IMR-90 (cell line): ENCODE results near the gene SYDE2. TPM values are rescaled to one million over a fixed set of nuclear protein-coding genes. Genes with fewer than 3 reads are reported as not detected.
A peak's percentile ranks its signal among the peaks of the same experiment; 100 is the strongest.

ENCODE experiments used
- ATAC-seq: fragments of 200-7000 bp; cut with Tn5 transposase; 2 replicates; pipeline ENCODE4 v1.9.1; 2020; ENCODE audit warnings: low read depth, mild to moderate bottlenecking, moderate library complexity
- BruUV-seq: library from RNA; stranded (reverse); fragments of 400-500 nt; replicated peaks from 2 replicates; lab custom pipeline; 2021; lab: Mats Ljungman, UMichigan
- CTCF ChIA-PET: fragments of 300-600 bp; formaldehyde crosslinking; extraction: SDS; loops from one replicate; lab custom pipeline; 2021; ENCODE audit warnings: antibody characterized with exemption; lab: Yijun Ruan, JAX
- POLR2A ChIA-PET: fragments of 300-600 bp; sonication (Branson Sonifier 250); formaldehyde crosslinking; loops from one replicate; lab custom pipeline; 2022; ENCODE audit warnings: antibody characterized with exemption; ENCODE audit not compliant: unreplicated experiment; lab: Charles Lee
- DNase-seq: peaks from one replicate; pipeline ENCODE4 v3.0.0; 2013
- H2AFZ ChIP-seq: replicated peaks from 2 replicates; pipeline ENCODE3; 2013; ENCODE audit warnings: low read length, mild to moderate bottlenecking; ENCODE audit not compliant: poor library complexity
- H2AK5ac ChIP-seq: 2 replicates; pipeline ENCODE4 v1.6.1; 2013; ENCODE audit warnings: low read depth, low read length, inconsistent platforms
- H2AK9ac ChIP-seq: replicated peaks from 2 replicates; pipeline ENCODE3; 2013; ENCODE audit warnings: mild to moderate bottlenecking, low read depth, low read length, moderate library complexity; ENCODE audit not compliant: poor library complexity
- H2BK120ac ChIP-seq: 2 replicates; pipeline ENCODE4 v1.6.1; 2013; ENCODE audit warnings: low read depth, low read length, inconsistent platforms
- H2BK15ac ChIP-seq: 3 replicates; pipeline ENCODE4 v1.6.1; 2013; ENCODE audit warnings: low read depth, low read length, inconsistent platforms
- H2BK20ac ChIP-seq: 2 replicates; pipeline ENCODE4 v1.6.1; 2013; ENCODE audit warnings: low read depth, mild to moderate bottlenecking, inconsistent platforms, low read length, moderate library complexity
- H2BK5ac ChIP-seq: 2 replicates; pipeline ENCODE4 v1.6.1; 2013; ENCODE audit warnings: mild to moderate bottlenecking, low read depth, low read length, inconsistent platforms; ENCODE audit not compliant: poor library complexity, severe bottlenecking
- H3K14ac ChIP-seq: replicated peaks from 2 replicates; pipeline ENCODE4 v1.6.1; 2013; ENCODE audit warnings: low read depth, low read length, inconsistent platforms
- H3K18ac ChIP-seq: 2 replicates; pipeline ENCODE4 v1.6.1; 2013; ENCODE audit warnings: low read depth, low read length, control low read depth
- H3K23ac ChIP-seq: 2 replicates; pipeline ENCODE4 v1.6.1; 2013; ENCODE audit warnings: low read depth, low read length, inconsistent platforms
- H3K27ac ChIP-seq: 2 replicates; pipeline ENCODE4 v1.5.1; 2013; ENCODE audit warnings: mild to moderate bottlenecking, control low read depth, low read length; ENCODE audit not compliant: insufficient read depth
- H3K27me3 ChIP-seq: 2 replicates; pipeline ENCODE4 v1.6.1; 2013; ENCODE audit warnings: low read length; ENCODE audit not compliant: control insufficient read depth, insufficient read depth
- H3K36me3 ChIP-seq: 2 replicates; pipeline ENCODE4 v1.6.1; 2013; ENCODE audit warnings: low read length, mixed read lengths; ENCODE audit not compliant: control insufficient read depth, insufficient read depth
- H3K4ac ChIP-seq: 2 replicates; pipeline ENCODE4 v1.6.1; 2013; ENCODE audit warnings: low read depth, low read length, inconsistent platforms
- H3K4me1 ChIP-seq: 2 replicates; pipeline ENCODE4 v1.6.1; 2013; ENCODE audit warnings: low read length, mixed read lengths; ENCODE audit not compliant: control insufficient read depth, insufficient read depth
- H3K4me2 ChIP-seq: 2 replicates; pipeline ENCODE4 v1.6.1; 2013; ENCODE audit warnings: low read depth, mild to moderate bottlenecking, control low read depth, low read length, moderate library complexity
- H3K4me3 ChIP-seq: 2 replicates; pipeline ENCODE4 v1.5.1; 2013; ENCODE audit warnings: low read depth, mild to moderate bottlenecking, control low read depth, low read length, moderate library complexity; ENCODE audit not compliant: insufficient read depth
- H3K56ac ChIP-seq: 2 replicates; pipeline ENCODE4 v1.6.1; 2013; ENCODE audit warnings: low read length, inconsistent platforms; ENCODE audit not compliant: insufficient read depth; ENCODE audit errors: extremely low read depth
- H3K79me1 ChIP-seq, 2 experiments: 2 replicates each; pipeline ENCODE4 v1.6.1; 2013; ENCODE audit warnings: low read length in 2 of 2, inconsistent platforms in 1 of 2, low read depth in 1 of 2
- H3K9ac ChIP-seq: 2 replicates; pipeline ENCODE4 v1.6.1; 2013; ENCODE audit warnings: low read depth, low read length, control low read depth
- H3K9me1 ChIP-seq: 2 replicates; pipeline ENCODE4 v1.6.1; 2013; ENCODE audit warnings: low read length, inconsistent platforms; ENCODE audit not compliant: insufficient read depth
- H3K9me3 ChIP-seq: 2 replicates; pipeline ENCODE4 v1.6.1; 2013; ENCODE audit warnings: low read length; ENCODE audit not compliant: control insufficient read depth, insufficient read depth
- H4K20me1 ChIP-seq: 2 replicates; pipeline ENCODE4 v1.6.1; 2013; ENCODE audit warnings: low read length, inconsistent platforms; ENCODE audit not compliant: insufficient read depth
- H4K5ac ChIP-seq: 2 replicates; pipeline ENCODE4 v1.6.1; 2013; ENCODE audit warnings: mild to moderate bottlenecking, low read depth, low read length, control low read depth
- H4K8ac ChIP-seq, 2 experiments: 2 replicates each; pipeline ENCODE4 v1.6.1; 2013; ENCODE audit warnings: low read depth in 2 of 2, low read length in 2 of 2, control low read depth in 1 of 2, inconsistent platforms in 1 of 2
- H4K91ac ChIP-seq: 2 replicates; pipeline ENCODE4 v1.6.1; 2013; ENCODE audit warnings: low read depth, low read length, inconsistent platforms; ENCODE audit not compliant: insufficient read depth
- BHLHE40 ChIP-seq: fragments of 150-350 bp; IDR thresholded peaks from 2 replicates; pipeline ENCODE4 v1.6.1; 2016; ENCODE audit warnings: mild to moderate bottlenecking, low read depth, low read length
- FOS ChIP-seq: fragments of 150-350 bp; IDR thresholded peaks from 2 replicates; pipeline ENCODE4 v1.6.1; 2016; ENCODE audit warnings: low read depth, low read length
- POLR2A ChIP-seq: IDR thresholded peaks from 2 replicates; pipeline ENCODE4 v1.6.1; 2012; ENCODE audit warnings: mild to moderate bottlenecking, low read depth, low read length
- RFX5 ChIP-seq: IDR thresholded peaks from 2 replicates; pipeline ENCODE4 v1.8.0; 2012; ENCODE audit warnings: low read depth, mild to moderate bottlenecking, low read length, moderate library complexity
- SMC3 ChIP-seq: fragments of 150-350 bp; IDR thresholded peaks from 2 replicates; pipeline ENCODE4 v1.6.1; 2016; ENCODE audit warnings: low read depth, mild to moderate bottlenecking, antibody characterized with exemption, low read length, moderate library complexity
- WGBS, 2 experiments: methylation state at CpG; one replicate each; pipeline versions ENCODE4 v1.1.5 to v1.1.7; 2013; ENCODE audit warnings: missing lambda C conversion rate in 2 of 2; ENCODE audit not compliant: insufficient read length in 1 of 2; ENCODE audit errors: extremely low coverage in 2 of 2; 5-methylcytosine and 5-hydroxymethylcytosine counted together
- dilution Hi-C: fragments of 300-500 bp; cut with HindIII; formaldehyde crosslinking; loops from one replicate; pipeline ENCODE4 v1.14.3; 2018; ENCODE audit warnings: low sequenced_read_pairs; ENCODE audit not compliant: unreplicated experiment
- in situ Hi-C: fragments of 300-500 bp; cut with MboI; formaldehyde crosslinking; loops from 3 replicates; pipeline ENCODE4 v1.14.3; 2019; ENCODE audit warnings: low sequenced_read_pairs, inconsistent platforms, mixed read lengths
- intact Hi-C: fragments of 100-400 bp; cut with micrococcal nuclease; formaldehyde crosslinking; loops from 2 replicates; pipeline ENCODE4 v1.10.0; 2022
- polyA plus RNA-seq, 3 experiments: library from polyadenylated mRNA; depleted of rRNA; stranded (reverse); fragments of >200 nt; gene quantifications; 2 replicates each; pipeline ENCODE4 v1.2.3, GENCODE V29; 2012; ENCODE audit warnings: low replicate concordance in 1 of 3
- total RNA-seq: library from RNA; depleted of rRNA; stranded (reverse); fragments of >200 nt; gene quantifications from 2 replicates; pipeline ENCODE4 v1.2.3, GENCODE V29; 2012
- TF ChIP-seq, protein P1 (sequence below): conservative IDR thresholded peaks from 2 replicates; pipeline ENCODE4 v1.5.1; 2012; ENCODE audit warnings: mild to moderate bottlenecking, low read depth, low read length, improper control_type of control experiment

The SYDE2 gene
- total and polyA plus RNA-seq, 2 of the 4 experiments (the other 2 are of a cell fraction): 1.8 to 10.0 TPM

- Histone ChIP-seq H3K4me2 (peak overlapping the region; percentile 83), H2AK5ac (no peak overlapping the region), H3K9me1 (no peaks in the 10 kb centered on the region), H4K8ac (no peak overlapping the region), H3K4ac (no peak overlapping the region), H3K14ac (no peak overlapping the region), H3K4me1 (peaks cover 6% of the 10 kb centered on the region), H2AK9ac (no peak overlapping the region), H2BK20ac (no peak overlapping the region), H3K27me3 (no peaks in the 10 kb centered on the region), H3K4me3 (peak overlapping the region; percentile 73), H4K20me1 (peaks cover 4% of the 10 kb centered on the region), H2BK120ac (no peak overlapping the region), H4K5ac (no peak overlapping the region), H3K9me3 (no peaks in the 10 kb centered on the region), H3K9ac (no peak overlapping the region), H2BK5ac (no peak overlapping the region), H2BK15ac (no peak overlapping the region), H2AFZ (no peak overlapping the region), H3K18ac (no peak overlapping the region), H3K56ac (no peak overlapping the region), H3K27ac (no peak overlapping the region), H4K91ac (no peak overlapping the region), H3K36me3 (no peaks in the 10 kb centered on the region), H3K23ac (no peak overlapping the region), H3K79me1 (peaks cover 6 to 19% of the 10 kb centered on the region in 2 experiments)
- intact Hi-C loops: loop anchor here (5.0 kb wide), 1 partner anchor 92 kb away; no protein-coding TSS in a partner anchor
- no TSS peak for BruUV-seq
- TF ChIP-seq SMC3 (no peak), POLR2A (no peak), FOS (no peak), BHLHE40 (no peak), RFX5 (no peak)
- TF ChIP-seq, protein P1, sequence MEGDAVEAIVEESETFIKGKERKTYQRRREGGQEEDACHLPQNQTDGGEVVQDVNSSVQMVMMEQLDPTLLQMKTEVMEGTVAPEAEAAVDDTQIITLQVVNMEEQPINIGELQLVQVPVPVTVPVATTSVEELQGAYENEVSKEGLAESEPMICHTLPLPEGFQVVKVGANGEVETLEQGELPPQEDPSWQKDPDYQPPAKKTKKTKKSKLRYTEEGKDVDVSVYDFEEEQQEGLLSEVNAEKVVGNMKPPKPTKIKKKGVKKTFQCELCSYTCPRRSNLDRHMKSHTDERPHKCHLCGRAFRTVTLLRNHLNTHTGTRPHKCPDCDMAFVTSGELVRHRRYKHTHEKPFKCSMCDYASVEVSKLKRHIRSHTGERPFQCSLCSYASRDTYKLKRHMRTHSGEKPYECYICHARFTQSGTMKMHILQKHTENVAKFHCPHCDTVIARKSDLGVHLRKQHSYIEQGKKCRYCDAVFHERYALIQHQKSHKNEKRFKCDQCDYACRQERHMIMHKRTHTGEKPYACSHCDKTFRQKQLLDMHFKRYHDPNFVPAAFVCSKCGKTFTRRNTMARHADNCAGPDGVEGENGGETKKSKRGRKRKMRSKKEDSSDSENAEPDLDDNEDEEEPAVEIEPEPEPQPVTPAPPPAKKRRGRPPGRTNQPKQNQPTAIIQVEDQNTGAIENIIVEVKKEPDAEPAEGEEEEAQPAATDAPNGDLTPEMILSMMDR: no peak
- ATAC-seq (no peak), DNase-seq (no peak)
- in situ Hi-C loops: no loop called here
- dilution Hi-C loops: no loop called here
- no CpG with 5 or more reads among the region's 2 CpGs for WGBS, 2 experiments
- ChIA-PET POLR2A (no interaction called here), CTCF (interaction anchor here (1.0 kb wide), 1 partner anchor 89 kb away, joined by 5 read pairs; no protein-coding TSS in a partner anchor)
Measured at GRCh38 chr1:85198864-85199263, 2.0 kb downstream of the SYDE2 start.
